Fibroblast of skin of scalp (primary cell): ENCODE results near the gene ZBTB43. TPM values are rescaled to one million over a fixed set of nuclear protein-coding genes. Genes with fewer than 3 reads are reported as not detected.
"Not testable (repeated sequence)": the region's sequence is repeated elsewhere in the genome, so short reads cannot be mapped to it uniquely, and the experiment has no call there.

ENCODE experiments used
- DNase-seq: peaks from one replicate; pipeline ENCODE4 v3.0.0-alpha.2; 2013
- polyA plus RNA-seq, 2 experiments: library from polyadenylated mRNA; unstranded; fragments of 120-200 nt; gene quantifications; one replicate each; pipeline ENCODE4 v1.2.1, GENCODE V29; 2013; ENCODE audit not compliant: insufficient read length in 2 of 2

Gene ZBTB43
- 7.4 TPM for polyA plus RNA-seq (2013, experiment 1 of 2; ENCODE audit: insufficient read length)
- 8.4 TPM for polyA plus RNA-seq (2013, experiment 2 of 2; ENCODE audit: insufficient read length)

- DNase-seq = peak; percentile 97
Observed at GRCh38 chr9:126804696-126805553, at the start of gene ZBTB43. TSS of gene ZBTB43 (plus strand) at chr9:126805040. CDS start at chr9:126832510, 27,470 bp downstream.

GRCh38 chr9:126755317-126755875, 49.4 kb upstream of the ZBTB43 start:
- no peak for DNase-seq

- no peak for DNase-seq
Observed at GRCh38 chr9:126756238-126756637, 48.6 kb upstream of the ZBTB43 start.

GRCh38 chr9:126756876-126757415, 47.9 kb upstream of the ZBTB43 start:
- no peak for DNase-seq

GRCh38 chr9:126758916-126759585, 45.8 kb upstream of the ZBTB43 start:
- no peak for DNase-seq

GRCh38 chr9:126761274-126761673, 43.6 kb upstream of the ZBTB43 start:
- no peak for DNase-seq

- DNase-seq = no peak
Observed at GRCh38 chr9:126763130-126763764, 41.6 kb upstream of the ZBTB43 start.

GRCh38 chr9:126773004-126773607, 31.7 kb upstream of the ZBTB43 start:
- peak; percentile 22 for DNase-seq

GRCh38 chr9:126775926-126776325, 28.9 kb upstream of the ZBTB43 start:
- DNase-seq = no peak

GRCh38 chr9:126777733-126778132, 27.1 kb upstream of the ZBTB43 start:
- DNase-seq = no peak

- no peak for DNase-seq
Observed at GRCh38 chr9:126778141-126778540, 26.7 kb upstream of the ZBTB43 start.

- not testable (repeated sequence) for DNase-seq
Observed at GRCh38 chr9:126778696-126779095, 26.1 kb upstream of the ZBTB43 start.

GRCh38 chr9:126781186-126782052, 23.4 kb upstream of the ZBTB43 start:
- DNase-seq = peak; percentile 78

- DNase-seq = no peak
Observed at GRCh38 chr9:126782053-126782388, 22.8 kb upstream of the ZBTB43 start.

GRCh38 chr9:126783949-126784348, 20.9 kb upstream of the ZBTB43 start:
- no peak for DNase-seq

GRCh38 chr9:126784401-126784800, 20.4 kb upstream of the ZBTB43 start:
- no peak for DNase-seq

GRCh38 chr9:126784841-126785240, 20.0 kb upstream of the ZBTB43 start:
- not testable (repeated sequence) for DNase-seq

GRCh38 chr9:126788046-126788445, 16.8 kb upstream of the ZBTB43 start:
- DNase-seq = peak; percentile 53

- no peak for DNase-seq
Observed at GRCh38 chr9:126788634-126789349, 16.0 kb upstream of the ZBTB43 start.

GRCh38 chr9:126790561-126790960, 14.3 kb upstream of the ZBTB43 start:
- no peak for DNase-seq
